GM23248 (cell line): ENCODE data around the gene BRCA1. TPM values are rescaled to one million over a fixed set of nuclear protein-coding genes. Genes with fewer than 3 reads are reported as not detected.
"Not testable (repeated sequence)": the region's sequence is repeated elsewhere in the genome, so short reads cannot be mapped to it uniquely, and the experiment has no call there.

ENCODE experiments used
- DNase-seq: peaks from one replicate; pipeline ENCODE4 v3.0.0-alpha.2; 2015
- H2AFZ ChIP-seq: fragments of 200-600 bp; sonication (generic); 2 replicates; pipeline ENCODE4 v1.6.1; 2016; ENCODE audit warnings: antibody characterized with exemption
- H3F3A ChIP-seq: fragments of 200-600 bp; sonication (generic); 2 replicates; pipeline ENCODE4 v1.6.1; 2016; ENCODE audit warnings: mild to moderate bottlenecking, antibody characterized with exemption, mixed run types; ENCODE audit not compliant: insufficient read depth
- H3K27ac ChIP-seq: fragments of 200-600 bp; sonication (generic); 2 replicates; pipeline ENCODE4 v1.5.1; 2016; ENCODE audit warnings: mild to moderate bottlenecking
- H3K27me3 ChIP-seq: fragments of 200-600 bp; sonication (generic); replicated peaks from 2 replicates; pipeline ENCODE4 v1.6.1; 2016; ENCODE audit warnings: mild to moderate bottlenecking; ENCODE audit not compliant: insufficient read depth
- H3K36me3 ChIP-seq: fragments of 200-600 bp; sonication (generic); 2 replicates; pipeline ENCODE4 v1.6.1; 2016; ENCODE audit warnings: low read depth, mild to moderate bottlenecking
- H3K4me1 ChIP-seq: fragments of 200-600 bp; sonication (generic); 2 replicates; pipeline ENCODE4 v1.6.1; 2016; ENCODE audit warnings: mild to moderate bottlenecking; ENCODE audit not compliant: insufficient read depth
- H3K4me2 ChIP-seq: fragments of 200-600 bp; sonication (generic); one replicate; pipeline ENCODE4 v1.6.1; 2016; ENCODE audit warnings: mild to moderate bottlenecking; ENCODE audit not compliant: unreplicated experiment
- H3K4me3 ChIP-seq: fragments of 200-600 bp; sonication (generic); 2 replicates; pipeline ENCODE4 v1.5.1; 2016; ENCODE audit warnings: mild to moderate bottlenecking
- H3K79me2 ChIP-seq: fragments of 200-600 bp; sonication (generic); 2 replicates; pipeline ENCODE4 v1.6.1; 2016; ENCODE audit warnings: mild to moderate bottlenecking; ENCODE audit not compliant: insufficient read depth
- H3K9ac ChIP-seq: fragments of 200-600 bp; sonication (generic); 2 replicates; pipeline ENCODE4 v1.6.1; 2016; ENCODE audit warnings: mild to moderate bottlenecking
- H3K9me2 ChIP-seq: fragments of 200-600 bp; sonication (generic); 2 replicates; pipeline ENCODE4 v1.6.1; 2016; ENCODE audit warnings: mixed run types, mild to moderate bottlenecking, moderate library complexity; ENCODE audit not compliant: insufficient read depth
- H3K9me3 ChIP-seq: fragments of 200-600 bp; sonication (generic); one replicate; pipeline ENCODE4 v1.6.1; 2017; ENCODE audit warnings: low read depth
- H4K20me1 ChIP-seq: fragments of 200-600 bp; sonication (generic); 2 replicates; pipeline ENCODE4 v1.6.0; 2016; ENCODE audit not compliant: insufficient read depth
- EZH2 ChIP-seq: fragments of 200-600 bp; sonication (generic); IDR thresholded peaks from 2 replicates; pipeline ENCODE4 v1.6.1; 2018; ENCODE audit warnings: antibody characterized with exemption, mild to moderate bottlenecking; ENCODE audit not compliant: insufficient read depth, poor library complexity, severe bottlenecking
- EZH2phosphoT487 ChIP-seq: fragments of 200-600 bp; sonication (generic); IDR thresholded peaks from 2 replicates; pipeline ENCODE4 v1.6.1; 2018; ENCODE audit warnings: antibody characterized with exemption, moderate library complexity, mild to moderate bottlenecking, low read depth; ENCODE audit not compliant: insufficient read depth
- WGBS, 2 experiments: methylation state at CpG; one replicate each; pipeline ENCODE4 v1.1.6; 2015 to 2017; ENCODE audit warnings: low lambda C conversion rate in 2 of 2, low coverage in 1 of 2; ENCODE audit errors: missing lambda C conversion rate in 2 of 2; 5-methylcytosine and 5-hydroxymethylcytosine counted together
- in situ Hi-C: fragments of 300-500 bp; cut with MboI; formaldehyde crosslinking; loops from 2 replicates; pipeline ENCODE4 v1.15.0; 2020
- polyA plus RNA-seq: library from polyadenylated mRNA; unstranded; fragments of >200 nt; fragmentation: Nextera tagmentation; extraction: Ambion mirVana; gene quantifications from 2 replicates; pipeline ENCODE4 v1.2.1, GENCODE V29; 2016
- total RNA-seq: library from RNA; depleted of rRNA; stranded (reverse); fragments of >200 nt; shearing (Covaris generic); gene quantifications from 2 replicates; pipeline ENCODE4 v1.2.3, GENCODE V29; 2014

BRCA1 gene
- total and polyA plus RNA-seq, 2 experiments from 2014 or later: 12.7 to 13.6 TPM

DNA sequence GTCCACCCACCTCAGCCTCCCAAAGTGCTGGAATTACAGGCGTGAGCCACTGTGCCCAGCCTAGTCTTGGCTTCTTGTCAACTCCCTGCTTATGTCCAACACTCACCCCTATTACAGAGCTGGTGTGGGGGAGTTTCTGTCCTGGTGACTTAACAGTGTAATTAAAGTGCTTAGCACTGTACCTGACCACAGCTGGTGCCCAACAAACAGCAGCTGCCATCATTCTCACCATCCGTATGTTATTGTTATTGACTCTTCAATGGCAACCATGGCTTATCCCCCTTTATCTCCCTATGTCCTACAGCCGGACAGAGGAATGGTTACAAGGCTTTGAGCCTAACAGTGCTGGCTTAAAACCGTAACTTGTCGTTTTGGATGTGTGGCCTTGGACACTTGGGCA lies 17.0 kb upstream of the BRCA1 start:
- Histone ChIP-seq H3K9me2 (no peaks in the 10 kb centered on the region), H3F3A (no peaks in the 10 kb centered on the region), H3K4me1 (no peaks in the 10 kb centered on the region), H3K4me2 (no peak overlapping the region), H2AFZ (no peak overlapping the region), H3K79me2 (no peaks in the 10 kb centered on the region), H3K27me3 (no peaks in the 10 kb centered on the region), H3K9me3 (no peaks in the 10 kb centered on the region), H3K9ac (no peak overlapping the region), H3K4me3 (no peak overlapping the region), H3K27ac (no peak overlapping the region), H4K20me1 (no peaks in the 10 kb centered on the region), H3K36me3 (no peaks in the 10 kb centered on the region)
- no peak for DNase-seq
- in situ Hi-C loops: no loop called here
- TF ChIP-seq EZH2phosphoT487: no peak
- TF ChIP-seq EZH2: no peak
- 94% methylated on average over 5 of the region's 5 CpGs for WGBS, 2 experiments

DNA sequence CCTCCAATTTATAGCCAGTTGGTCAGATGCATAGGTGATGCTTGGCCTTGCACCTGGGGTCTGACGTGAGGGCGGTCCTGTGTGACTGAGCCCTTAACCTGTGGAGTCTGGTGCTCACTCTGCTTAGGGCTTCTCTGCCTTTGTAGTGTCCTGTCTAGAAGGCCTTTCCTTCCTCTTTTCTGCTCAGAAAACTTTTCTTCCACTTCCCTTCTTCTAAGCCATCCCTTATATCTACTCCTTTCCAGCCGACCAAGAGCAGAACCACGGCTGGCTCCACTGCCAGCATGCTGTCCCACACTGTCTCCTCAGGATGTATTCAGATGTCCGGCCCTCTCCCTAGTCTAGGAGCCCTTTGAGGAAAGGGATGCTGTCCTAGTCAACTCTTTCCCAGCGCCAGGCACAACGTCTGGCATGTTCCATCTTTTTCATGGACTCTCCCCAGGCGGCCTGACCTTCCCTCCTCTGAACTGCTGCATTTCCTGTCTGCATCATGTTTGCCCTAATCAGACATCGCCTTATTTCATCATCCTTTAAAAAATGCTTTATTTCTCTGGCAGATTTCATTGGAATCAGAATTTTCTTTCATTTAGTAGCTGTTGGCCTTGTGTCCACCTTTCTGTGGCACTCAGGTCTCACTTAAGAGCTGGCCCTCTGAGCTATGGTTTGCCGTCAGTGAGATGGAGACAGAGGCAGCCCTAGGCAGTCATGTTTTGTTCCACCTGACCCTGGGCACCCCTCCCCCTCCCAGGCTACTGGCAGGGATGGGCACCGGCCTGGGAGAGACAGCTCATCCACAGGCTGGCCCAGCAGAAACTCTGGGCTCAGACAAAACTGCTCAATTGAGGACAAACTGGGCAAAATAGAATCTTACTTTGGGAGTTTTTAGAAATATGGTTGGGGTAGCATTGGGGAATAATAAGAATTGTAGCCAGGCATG lies 15.5 kb upstream of the BRCA1 start:
- WGBS, 2 experiments: 70 to 74% methylated on average over 11 of the region's 11 CpGs
- Histone ChIP-seq H3K9ac (no peak overlapping the region), H3K9me2 (no peaks in the 10 kb centered on the region), H3F3A (no peaks in the 10 kb centered on the region), H3K4me3 (no peak overlapping the region), H4K20me1 (no peaks in the 10 kb centered on the region), H3K4me2 (no peak overlapping the region), H3K4me1 (no peaks in the 10 kb centered on the region), H2AFZ (no peak overlapping the region), H3K27me3 (no peaks in the 10 kb centered on the region), H3K36me3 (no peaks in the 10 kb centered on the region), H3K79me2 (no peaks in the 10 kb centered on the region), H3K27ac (no peak overlapping the region), H3K9me3 (no peaks in the 10 kb centered on the region)
- TF ChIP-seq EZH2phosphoT487: no peak
- TF ChIP-seq EZH2: no peak
- DNase-seq: no peak
- in situ Hi-C loops: no loop called here

DNA sequence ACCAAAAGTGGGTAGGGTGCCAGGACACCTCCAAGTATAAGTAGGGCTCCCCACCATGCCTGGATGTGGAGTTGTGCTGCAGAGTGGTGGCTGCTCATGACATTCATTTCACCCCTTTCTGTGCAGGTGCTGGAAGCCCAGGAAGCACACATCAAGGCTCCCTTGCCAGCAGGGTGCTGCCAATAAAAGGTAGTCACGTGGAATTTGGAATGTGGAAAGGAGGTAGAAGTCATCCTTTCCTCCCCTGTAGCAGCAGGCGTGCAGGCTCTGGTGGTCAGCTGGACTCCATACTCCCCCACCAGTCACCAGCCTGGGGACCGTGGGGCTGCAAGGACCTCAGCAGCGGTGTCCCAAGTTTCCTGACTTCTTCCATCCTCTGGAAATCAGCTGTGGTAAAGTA lies 13.4 kb upstream of the BRCA1 start:
- in situ Hi-C loops, H3K9me2 ChIP-seq, H3K36me3 ChIP-seq, H3K27me3 ChIP-seq, H3K4me2 ChIP-seq, H4K20me1 ChIP-seq, H3K79me2 ChIP-seq, H3K4me3 ChIP-seq, H3K4me1 ChIP-seq, H3F3A ChIP-seq, H3K9me3 ChIP-seq, H2AFZ ChIP-seq, DNase-seq, H3K27ac ChIP-seq, H3K9ac ChIP-seq: not testable (repeated sequence)
- WGBS, 2 experiments: 71 to 78% methylated on average over 4 of the region's 4 CpGs

DNA sequence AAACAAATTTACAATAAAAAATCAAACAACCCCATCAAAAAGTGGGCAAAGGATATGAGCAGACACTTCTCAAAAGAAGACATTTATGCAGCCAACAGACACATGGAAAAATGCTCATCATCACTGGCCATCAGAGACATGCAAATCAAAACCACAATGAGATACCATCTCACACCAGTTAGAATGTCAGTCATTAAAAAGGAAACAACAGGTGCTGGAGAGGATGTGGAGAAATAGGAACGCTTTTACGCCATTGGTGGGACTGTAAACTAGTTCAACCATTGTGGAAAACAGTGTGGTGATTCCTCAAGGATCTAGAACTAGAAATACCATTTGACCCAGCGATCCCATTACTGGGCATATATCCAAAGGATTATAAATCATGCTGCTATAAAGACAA lies 11.4 kb upstream of the BRCA1 start:
- H3K4me2 ChIP-seq, in situ Hi-C loops, H3K9me2 ChIP-seq, H3K4me3 ChIP-seq, H3K27ac ChIP-seq, H3K79me2 ChIP-seq, H3K36me3 ChIP-seq, DNase-seq, H2AFZ ChIP-seq, H3K4me1 ChIP-seq, H3K27me3 ChIP-seq, H4K20me1 ChIP-seq, H3F3A ChIP-seq, H3K9ac ChIP-seq, H3K9me3 ChIP-seq: not testable (repeated sequence)
- 98% methylated on average over 3 of the region's 3 CpGs for WGBS, 2 experiments

DNA sequence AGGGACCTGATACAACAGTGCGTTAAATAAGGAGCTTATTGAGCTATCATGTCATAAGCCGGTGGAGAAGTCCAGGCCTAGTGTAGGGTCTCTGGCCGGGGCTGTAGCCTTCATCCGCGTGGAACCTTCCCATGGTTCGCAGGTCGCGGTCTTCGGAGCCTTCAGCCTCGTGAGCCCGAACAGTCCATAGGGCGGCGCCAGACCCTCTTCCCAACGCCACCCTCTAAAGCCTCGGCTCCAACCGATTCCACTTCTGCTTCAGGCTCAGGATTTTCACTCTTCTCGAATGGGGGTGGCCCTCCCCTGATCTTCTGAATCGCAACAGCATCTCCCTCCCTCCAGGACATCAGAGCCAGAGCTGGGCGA lies 10.3 kb upstream of the BRCA1 start:
- Histone ChIP-seq H3K27ac (no peak overlapping the region), H3K9ac (no peak overlapping the region), H3F3A (no peaks in the 10 kb centered on the region), H3K9me2 (no peaks in the 10 kb centered on the region), H3K4me1 (no peaks in the 10 kb centered on the region), H3K4me3 (no peak overlapping the region), H3K36me3 (no peaks in the 10 kb centered on the region), H3K27me3 (no peaks in the 10 kb centered on the region), H4K20me1 (no peaks in the 10 kb centered on the region), H3K9me3 (no peaks in the 10 kb centered on the region), H3K79me2 (no peaks in the 10 kb centered on the region), H3K4me2 (no peak overlapping the region), H2AFZ (no peak overlapping the region)
- in situ Hi-C loops: no loop called here
- no peak for DNase-seq
- TF ChIP-seq EZH2phosphoT487: no peak
- no peak for TF ChIP-seq EZH2
- 93 to 97% methylated on average over 17 to 19 of the region's 19 CpGs for WGBS, 2 experiments
